ENCODE results near the gene FAM117B. TPM values are rescaled to one million over a fixed set of nuclear protein-coding genes. Genes with fewer than 3 reads are reported as not detected.

The FAM117B gene
- total and polyA plus RNA-seq, 2 of the 8 experiments (the other 6 are each of a cell fraction or from before 2014, with no cell fraction given) = 3.9 to 22.6 TPM

DNA sequence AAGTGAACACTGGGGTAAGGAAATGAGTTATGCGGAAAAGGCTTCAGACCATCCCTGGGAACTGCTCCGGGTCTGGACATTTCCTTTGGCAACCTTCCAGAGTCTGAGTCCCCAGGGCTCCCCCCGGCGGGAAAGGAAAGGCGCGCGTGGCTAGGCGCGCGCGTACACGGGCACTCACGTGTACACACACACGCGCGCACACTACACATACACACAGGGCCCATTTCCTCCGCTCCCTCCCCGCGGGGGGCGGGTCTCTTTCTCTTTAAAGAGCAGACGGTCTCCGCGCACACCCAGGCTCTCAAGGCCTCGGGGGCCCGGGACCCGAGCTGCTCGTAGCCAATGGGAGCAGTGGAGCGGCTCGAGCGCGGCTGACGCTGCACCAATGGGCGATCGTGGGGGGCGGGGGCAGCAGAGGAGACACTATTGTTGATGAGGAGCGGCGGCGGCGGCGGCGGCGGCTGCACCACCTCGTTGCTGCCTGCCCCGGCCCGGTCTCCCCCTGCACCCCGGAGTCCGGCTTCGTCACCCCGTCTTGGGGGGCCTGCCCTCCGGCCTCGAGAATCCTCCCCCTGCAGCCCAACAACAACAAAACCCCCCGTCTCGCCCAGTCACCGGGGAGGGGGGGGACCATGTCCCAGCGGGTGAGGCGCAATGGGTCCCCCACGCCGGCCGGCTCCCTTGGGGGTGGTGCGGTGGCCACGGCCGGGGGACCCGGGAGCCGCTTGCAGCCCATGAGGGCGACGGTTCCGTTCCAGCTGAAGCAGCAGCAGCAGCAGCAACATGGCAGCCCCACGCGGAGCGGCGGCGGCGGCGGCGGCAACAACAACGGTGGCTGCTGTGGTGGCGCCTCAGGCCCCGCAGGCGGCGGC lies at the start of gene FAM117B (continued):
- TF ChIP-seq SUZ12 (IDR thresholded peaks at IDR 0.05; ENCODE audit: low read length) (no peak), GABPA (IDR thresholded peaks at IDR 0.05; ENCODE audit: borderline replicate concordance, insufficient read depth, low read length) (no peak), NRF1 (IDR thresholded peaks at IDR 0.05; ENCODE audit: low read depth, low read length) (no peak), POLR2AphosphoS5 (IDR thresholded peaks at IDR 0.05; ENCODE audit: low read depth, low read length) (peak; percentile 61; the same call in 1 of the 2 replicates), ZNF274 (IDR thresholded peaks at IDR 0.05; ENCODE audit: borderline replicate concordance, extremely low read depth, low read length) (no peak), CHD1 (IDR thresholded peaks at IDR 0.05; ENCODE audit: low read depth, low read length) (no peak), CBX8 (IDR thresholded peaks at IDR 0.05; ENCODE audit: borderline replicate concordance, low read depth, low read length) (no peak), CHD2 (IDR thresholded peaks at IDR 0.05; ENCODE audit: low read length) (peak; percentile 48; the same call in 1 of the 2 replicates), RXRA (IDR thresholded peaks at IDR 0.05; ENCODE audit: insufficient read depth, low read depth, low read length) (no peak), BCL11A (IDR thresholded peaks at IDR 0.05; ENCODE audit: low read depth in 2 of 2, low read length in 2 of 2) (no peak), JUND (IDR thresholded peaks at IDR 0.05; ENCODE audit: low read length) (no peak), KDM1A (IDR thresholded peaks at IDR 0.05; ENCODE audit: borderline replicate concordance, low read length) (peak; percentile 99), CEBPB (IDR thresholded peaks at IDR 0.05; ENCODE audit: low read depth, low read length) (no peak), TEAD4 (IDR thresholded peaks at IDR 0.05; ENCODE audit: low read depth, low read length) (no peak), POLR2A (IDR thresholded peaks at IDR 0.05; ENCODE audit: control extremely low read depth in 1 of 2, low read depth in 2 of 2, low read length in 2 of 2) (peak; percentile 44 to 80), HDAC6 (IDR thresholded peaks at IDR 0.05; ENCODE audit: low read depth, low read length) (no peak), RFX5 (IDR thresholded peaks at IDR 0.05; ENCODE audit: borderline replicate concordance, low read depth, low read length) (no peak), TAF1 (IDR thresholded peaks at IDR 0.05; ENCODE audit: low read depth, low read length) (peak; percentile 72), JUN (IDR thresholded peaks at IDR 0.05; ENCODE audit: low read depth, low read length) (no peak), CREB1 (IDR thresholded peaks at IDR 0.05) (peak; percentile 75), POU5F1 (IDR thresholded peaks at IDR 0.05; ENCODE audit: low read depth, low read length) (no peak), SP1 (IDR thresholded peaks at IDR 0.05; ENCODE audit: low read depth, low read length) (peak; percentile 30; the same call in 1 of the 2 replicates), BACH1 (IDR thresholded peaks at IDR 0.05; ENCODE audit: low read length) (peak; percentile 77)
- TF ChIP-seq, protein P1, sequence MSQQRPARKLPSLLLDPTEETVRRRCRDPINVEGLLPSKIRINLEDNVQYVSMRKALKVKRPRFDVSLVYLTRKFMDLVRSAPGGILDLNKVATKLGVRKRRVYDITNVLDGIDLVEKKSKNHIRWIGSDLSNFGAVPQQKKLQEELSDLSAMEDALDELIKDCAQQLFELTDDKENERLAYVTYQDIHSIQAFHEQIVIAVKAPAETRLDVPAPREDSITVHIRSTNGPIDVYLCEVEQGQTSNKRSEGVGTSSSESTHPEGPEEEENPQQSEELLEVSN (IDR thresholded peaks at IDR 0.05) = no peak
- TF ChIP-seq, protein P2, sequence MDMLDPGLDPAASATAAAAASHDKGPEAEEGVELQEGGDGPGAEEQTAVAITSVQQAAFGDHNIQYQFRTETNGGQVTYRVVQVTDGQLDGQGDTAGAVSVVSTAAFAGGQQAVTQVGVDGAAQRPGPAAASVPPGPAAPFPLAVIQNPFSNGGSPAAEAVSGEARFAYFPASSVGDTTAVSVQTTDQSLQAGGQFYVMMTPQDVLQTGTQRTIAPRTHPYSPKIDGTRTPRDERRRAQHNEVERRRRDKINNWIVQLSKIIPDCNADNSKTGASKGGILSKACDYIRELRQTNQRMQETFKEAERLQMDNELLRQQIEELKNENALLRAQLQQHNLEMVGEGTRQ (IDR thresholded peaks at IDR 0.05; ENCODE audit: low read length) = no peak

Data from H1 (cell line).